ENCODE data around the gene PLXNB2.

- TF ChIP-seq ZBTB20 (tag by site-specific recombination; IDR thresholded peaks at IDR 0.05) (peak; percentile 86), MYNN (tag by site-specific recombination; IDR thresholded peaks at IDR 0.05; ENCODE audit: borderline replicate concordance) (no peak), CTCF (tag by site-specific recombination; IDR thresholded peaks at IDR 0.05) (no peak), TRIM28 (IDR thresholded peaks at IDR 0.05; ENCODE audit: borderline replicate concordance, low read length) (no peak), REST (tag by site-specific recombination; IDR thresholded peaks at IDR 0.05) (no peak)
Measured at GRCh38 chr22:50271519-50271970, 35.9 kb downstream of the PLXNB2 start.

Measured in HEK293 (cell line).